Cerebellar cortex (tissue), 1 donor: ENCODE results near the gene DNAH8.
"Not testable (repeated sequence)": the region's sequence is repeated elsewhere in the genome, so short reads cannot be mapped to it uniquely, and the experiment has no call there.

ENCODE experiments used
- DNase-seq: peaks from one replicate; pipeline ENCODE4 v3.0.0-alpha.2; 2015; ENCODE audit warnings: low spot score

The DNAH8 gene

GRCh38 chr6:38796437-38796836 is 81.3 kb downstream of the DNAH8 start:
- DNase-seq = not testable (repeated sequence)

- DNase-seq = no peak
These were observed 81.7 kb downstream of the DNAH8 start for GRCh38 chr6:38796850-38797249.

GRCh38 chr6:38797391-38797790 is 82.3 kb downstream of the DNAH8 start:
- no peak for DNase-seq

- DNase-seq = no peak
These were observed 84.5 kb downstream of the DNAH8 start for GRCh38 chr6:38799529-38800184.

- no peak for DNase-seq
These were observed 86.2 kb downstream of the DNAH8 start for GRCh38 chr6:38801305-38801704.

- no peak for DNase-seq
These were observed 87.4 kb downstream of the DNAH8 start for GRCh38 chr6:38802497-38802896.

- DNase-seq = no peak
These were observed 88.0 kb downstream of the DNAH8 start for GRCh38 chr6:38803129-38803528.

- DNase-seq = no peak
These were observed 89.2 kb downstream of the DNAH8 start for GRCh38 chr6:38804358-38804757.

GRCh38 chr6:38805127-38805655 is 90.1 kb downstream of the DNAH8 start:
- no peak for DNase-seq

- DNase-seq = no peak
These were observed 90.6 kb downstream of the DNAH8 start for GRCh38 chr6:38805692-38806091.

GRCh38 chr6:38806271-38806670 is 91.2 kb downstream of the DNAH8 start:
- DNase-seq = no peak

- DNase-seq = no peak
These were observed 91.7 kb downstream of the DNAH8 start for GRCh38 chr6:38806833-38807232.

GRCh38 chr6:38808039-38808438 is 92.9 kb downstream of the DNAH8 start:
- no peak for DNase-seq

GRCh38 chr6:38813041-38813823 is 98.1 kb downstream of the DNAH8 start:
- no peak for DNase-seq

GRCh38 chr6:38814761-38815160 is 99.7 kb downstream of the DNAH8 start:
- DNase-seq = no peak

GRCh38 chr6:38815250-38815649 is 100.1 kb downstream of the DNAH8 start:
- no peak for DNase-seq

- DNase-seq = no peak
These were observed 103.6 kb downstream of the DNAH8 start for GRCh38 chr6:38818691-38819090.

- no peak for DNase-seq
These were observed 107.9 kb downstream of the DNAH8 start for GRCh38 chr6:38822963-38823362.

- no peak for DNase-seq
These were observed 109.3 kb downstream of the DNAH8 start for GRCh38 chr6:38824243-38824894.

GRCh38 chr6:38827024-38827423 is 111.9 kb downstream of the DNAH8 start:
- no peak for DNase-seq

GRCh38 chr6:38831865-38832264 is 116.8 kb downstream of the DNAH8 start:
- DNase-seq = no peak

- DNase-seq = no peak
These were observed 118.2 kb downstream of the DNAH8 start for GRCh38 chr6:38833320-38833719.

- DNase-seq = peak; percentile 23
These were observed 121.5 kb downstream of the DNAH8 start for GRCh38 chr6:38836585-38836984.
